ENCODE data around the gene MTCH1. TPM values are rescaled to one million over a fixed set of nuclear protein-coding genes. Genes with fewer than 3 reads are reported as not detected.

The MTCH1 gene
- total and polyA plus RNA-seq, 2 of the 4 experiments (the other 2 are of a cell fraction): 215 to 263 TPM

GRCh38 chr6:37004044-37004980, 18.3 kb upstream of the MTCH1 start:
- H2AK9ac ChIP-seq (replicated peaks; ENCODE audit: low read depth, low read length, poor library complexity): no peak overlapping the region
- H3K27me3 ChIP-seq (ENCODE audit: control insufficient read depth, insufficient read depth, low read length): peaks cover 20% of the 10 kb centered on the region
- TF ChIP-seq CEBPB (IDR thresholded peaks at IDR 0.05; ENCODE audit: low read depth, low read length) (no peak), CTCF (conservative IDR thresholded peaks at IDR 0.05; ENCODE audit: low read depth, low read length) (no peak), BHLHE40 (IDR thresholded peaks at IDR 0.05; ENCODE audit: low read depth, low read length) (no peak), NFE2L2 (IDR thresholded peaks at IDR 0.05; ENCODE audit: low read depth, low read length) (no peak), RFX5 (IDR thresholded peaks at IDR 0.05; ENCODE audit: low read depth, low read length) (no peak), USF2 (IDR thresholded peaks at IDR 0.05; ENCODE audit: low read depth, low read length) (no peak), RCOR1 (IDR thresholded peaks at IDR 0.05; ENCODE audit: insufficient replicate concordance, low read length) (no peak), MAZ (IDR thresholded peaks at IDR 0.05; ENCODE audit: borderline replicate concordance, low read depth, low read length) (no peak), SMC3 (IDR thresholded peaks at IDR 0.05; ENCODE audit: low read depth, low read length) (no peak), CHD1 (IDR thresholded peaks at IDR 0.05; ENCODE audit: low read depth, low read length) (no peak), FOS (IDR thresholded peaks at IDR 0.05; ENCODE audit: low read depth, low read length) (no peak), RAD21 (IDR thresholded peaks at IDR 0.05; ENCODE audit: low read length) (no peak), ELK1 (IDR thresholded peaks at IDR 0.05; ENCODE audit: borderline replicate concordance, low read depth, low read length) (no peak), MAFK (IDR thresholded peaks at IDR 0.05; ENCODE audit: low read depth, low read length) (no peak), POLR2A (IDR thresholded peaks at IDR 0.05; ENCODE audit: low read depth, low read length) (no peak)

More at GRCh38 chr6:37004044-37004980, 18.3 kb upstream of the MTCH1 start:
- Histone ChIP-seq H4K20me1 (ENCODE audit: insufficient read depth, low read length) (no peaks in the 10 kb centered on the region), H2BK120ac (ENCODE audit: low read depth, low read length) (no peak overlapping the region), H3K4ac (ENCODE audit: low read depth, low read length) (no peak overlapping the region), H3K9me3 (ENCODE audit: control insufficient read depth, insufficient read depth, low read length) (no peaks in the 10 kb centered on the region), H2AFZ (replicated peaks; ENCODE audit: low read length, poor library complexity) (no peak overlapping the region), H3K9ac (ENCODE audit: low read depth, low read length) (no peak overlapping the region), H3K4me1 (ENCODE audit: control insufficient read depth, insufficient read depth, low read length) (no peaks in the 10 kb centered on the region; the same call in 1 of the 2 replicates), H3K4me2 (ENCODE audit: low read depth, low read length) (no peak overlapping the region), H3K18ac (ENCODE audit: low read depth, low read length) (no peak overlapping the region), H2BK15ac (ENCODE audit: low read depth, low read length) (no peak overlapping the region), H3K23ac (ENCODE audit: low read depth, low read length) (no peak overlapping the region), H3K79me1 (ENCODE audit: low read depth in 1 of 2, low read length in 2 of 2) (no peaks in the 10 kb centered on the region), H2BK5ac (ENCODE audit: low read depth, low read length, poor library complexity, severe bottlenecking) (no peak overlapping the region), H3K9me1 (ENCODE audit: insufficient read depth, low read length) (peaks cover 2% of the 10 kb centered on the region; the same call in 1 of the 2 replicates), H4K8ac (ENCODE audit: low read depth in 2 of 2, low read length in 2 of 2) (no peak overlapping the region), H3K14ac (replicated peaks; ENCODE audit: low read depth, low read length) (no peak overlapping the region), H3K56ac (ENCODE audit: extremely low read depth, insufficient read depth, low read length) (no peak overlapping the region), H2BK20ac (ENCODE audit: low read depth, low read length) (no peak overlapping the region), H4K5ac (ENCODE audit: low read depth, low read length) (no peak overlapping the region), H3K27ac (ENCODE audit: insufficient read depth, low read length) (no peak overlapping the region), H3K36me3 (ENCODE audit: control insufficient read depth, insufficient read depth, low read length) (no peaks in the 10 kb centered on the region), H2AK5ac (ENCODE audit: low read depth, low read length) (no peak overlapping the region), H3K4me3 (ENCODE audit: insufficient read depth, low read depth, low read length) (no peak overlapping the region), H4K91ac (ENCODE audit: insufficient read depth, low read depth, low read length) (no peak overlapping the region)
- ATAC-seq (ENCODE audit: low read depth) (no peak), DNase-seq (no peak)
- dilution Hi-C loops (cut with HindIII; ENCODE audit: low sequenced_read_pairs, unreplicated experiment): no loop called here
- in situ Hi-C loops (cut with MboI; ENCODE audit: low sequenced_read_pairs): no loop called here
- intact Hi-C loops (cut with micrococcal nuclease): no loop called here
- CTCF ChIA-PET: no interaction called here
- POLR2A ChIA-PET (ENCODE audit: unreplicated experiment): no interaction called here
- BruUV-seq (replicated peaks): no TSS peak
- 66% methylated on average over 6 of the region's 11 CpGs; no CpG with 5 or more reads in 1 of the 2 experiments for WGBS, 2 experiments (ENCODE audit: extremely low coverage in 2 of 2, insufficient read length in 1 of 2)

All from IMR-90 (cell line).